HepG2 (cell line): ENCODE measurements around the gene CCNL1. TPM values are rescaled to one million over a fixed set of nuclear protein-coding genes. Genes with fewer than 3 reads are reported as not detected.

ENCODE experiments used
- CENPT ChIP-seq: sonication (generic); formaldehyde crosslinking; IDR thresholded peaks from 2 replicates; pipeline ENCODE4 v1.8.0; 2022; ENCODE audit warnings: low read depth, mild to moderate bottlenecking, moderate library complexity, missing genetic modification reagents
- FOXJ3 ChIP-seq: sonication (generic); formaldehyde crosslinking; IDR thresholded peaks from 2 replicates; pipeline ENCODE4 v1.4.0; 2020; ENCODE audit warnings: missing genetic modification reagents, mild to moderate bottlenecking, borderline replicate concordance
- MTF1 ChIP-seq: sonication (generic); formaldehyde crosslinking; IDR thresholded peaks from 2 replicates; pipeline ENCODE4 v1.5.0; 2020; ENCODE audit warnings: missing genetic modification reagents
- PBX3 ChIP-seq: sonication (generic); formaldehyde crosslinking; IDR thresholded peaks from 2 replicates; pipeline ENCODE4 v1.8.1; 2023; ENCODE audit warnings: missing genetic modification reagents, inconsistent platforms, borderline replicate concordance
- PHF20 ChIP-seq: sonication (generic); formaldehyde crosslinking; IDR thresholded peaks from 2 replicates; pipeline ENCODE4 v1.5.0; 2020; ENCODE audit warnings: mild to moderate bottlenecking, missing genetic modification reagents
- SP5 ChIP-seq: IDR thresholded peaks from 2 replicates; pipeline ENCODE4 v1.6.1; 2016; ENCODE audit warnings: low read depth, borderline replicate concordance
- TOE1 ChIP-seq: sonication (generic); formaldehyde crosslinking; IDR thresholded peaks from 2 replicates; pipeline ENCODE4 v1.4.0; 2020; ENCODE audit warnings: mild to moderate bottlenecking, missing genetic modification reagents
- ZBTB26 ChIP-seq: IDR thresholded peaks from 2 replicates; pipeline ENCODE4 v1.6.1; 2016; ENCODE audit warnings: missing compliant biosample characterization, missing genetic modification reagents, borderline replicate concordance
- ZMAT5 ChIP-seq: sonication (generic); formaldehyde crosslinking; IDR thresholded peaks from 2 replicates; pipeline ENCODE4 v1.5.0; 2020; ENCODE audit warnings: mild to moderate bottlenecking, low read depth, missing genetic modification reagents, borderline replicate concordance
- ZMYM3 ChIP-seq: sonication (generic); formaldehyde crosslinking; IDR thresholded peaks from 2 replicates; pipeline ENCODE4 v1.5.1; 2020; ENCODE audit warnings: mild to moderate bottlenecking, missing genetic modification reagents
- ZNF318 ChIP-seq: sonication (generic); formaldehyde crosslinking; IDR thresholded peaks from 2 replicates; pipeline ENCODE4 v1.4.0; 2020; ENCODE audit warnings: mild to moderate bottlenecking, missing genetic modification reagents
- ZNF44 ChIP-seq: sonication (generic); formaldehyde crosslinking; IDR thresholded peaks from 2 replicates; pipeline ENCODE4 v1.5.1; 2020; ENCODE audit warnings: mild to moderate bottlenecking, missing genetic modification reagents
- ZNF616 ChIP-seq: sonication (generic); formaldehyde crosslinking; IDR thresholded peaks from 2 replicates; pipeline ENCODE4 v1.5.0; 2020; ENCODE audit warnings: low read depth, mild to moderate bottlenecking, missing genetic modification reagents
- ZNF660 ChIP-seq: sonication (generic); formaldehyde crosslinking; IDR thresholded peaks from 2 replicates; pipeline ENCODE4 v1.5.1; 2020; ENCODE audit warnings: mild to moderate bottlenecking, low read depth, missing genetic modification reagents, borderline replicate concordance
- ZNF768 ChIP-seq: sonication (generic); formaldehyde crosslinking; IDR thresholded peaks from 2 replicates; pipeline ENCODE4 v1.4.0; 2020; ENCODE audit warnings: missing genetic modification reagents
- polyA plus RNA-seq, 8 experiments: library from polyadenylated mRNA; depleted of rRNA in 3 of 8; stranded (reverse) in 7 of 8; unstranded in 1 of 8; fragments of >200 nt; fragmentation: Illumina TruSeq in 4 of 8; extraction: Trizol in 4 of 8; gene quantifications; 2 replicates each; pipeline versions ENCODE4 v1.2.1 to v1.2.3, GENCODE V29; 2011 to 2016; ENCODE audit warnings: low read depth in 4 of 8, missing spikeins in 1 of 8, mixed read lengths in 1 of 8; ENCODE audit not compliant: insufficient read depth in 1 of 8
- total RNA-seq, 5 experiments: library from RNA; depleted of rRNA; stranded (reverse); fragments of >200 nt; fragmentation: Illumina TruSeq; extraction: Trizol; gene quantifications; 2 replicates each; pipeline ENCODE4 v1.2.3, GENCODE V29; 2016; ENCODE audit warnings: low read depth in 1 of 5

The CCNL1 gene
- total and polyA plus RNA-seq, 2 of the 13 experiments (the other 11 are each of a cell fraction or from before 2014, with no cell fraction given): 151 to 303 TPM

DNA sequence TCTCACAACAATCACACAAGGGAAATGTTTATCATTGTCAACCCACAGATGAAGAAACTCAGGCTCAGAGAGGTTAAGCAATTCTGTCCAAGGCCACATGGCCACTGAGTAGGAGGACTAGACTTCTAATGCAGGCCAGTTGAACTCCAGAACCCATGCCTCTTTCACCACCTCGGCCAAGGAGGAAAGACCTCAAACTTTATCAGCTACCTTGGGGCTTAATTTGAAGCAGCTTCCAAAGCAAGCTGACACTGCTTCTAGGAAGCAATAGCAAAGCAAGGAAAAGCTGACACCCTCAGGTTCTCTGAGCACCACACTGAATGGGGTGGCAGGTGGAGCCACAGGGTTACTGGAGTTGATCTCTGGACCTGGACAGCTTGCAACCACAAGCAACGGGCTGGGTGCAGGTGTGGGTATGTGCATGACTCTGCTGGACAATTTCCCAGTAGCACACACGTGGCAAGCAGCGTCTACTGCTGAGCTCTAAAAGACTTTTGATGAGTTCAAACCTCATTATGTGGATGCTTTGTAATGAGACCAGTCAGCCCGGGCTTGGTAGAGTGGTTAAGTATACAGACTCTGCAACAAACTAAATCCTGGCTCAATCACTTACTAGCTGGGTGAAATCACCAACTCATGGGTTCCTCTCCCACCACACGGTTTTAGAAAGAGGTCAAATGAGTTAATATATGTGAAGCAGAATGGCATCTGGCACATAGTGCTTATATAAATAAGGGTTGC is 23.1 kb downstream of the CCNL1 start (continued):
- TF ChIP-seq ZNF616 (CRISPR knock-in tag) (no peak), ZNF44 (CRISPR knock-in tag) (no peak), PBX3 (CRISPR knock-in tag) (no peak), ZNF318 (CRISPR knock-in tag) (no peak; the same call in 1 of the 2 replicates), MTF1 (no peak), SP5 (CRISPR knock-in tag) (peak; percentile 44), ZMYM3 (CRISPR knock-in tag) (peak; percentile 82), TOE1 (CRISPR knock-in tag) (no peak), ZMAT5 (no peak), PHF20 (CRISPR knock-in tag) (peak; percentile 19; the same call in 1 of the 2 replicates), CENPT (CRISPR knock-in tag) (no peak), ZBTB26 (CRISPR knock-in tag) (peak; percentile 82; the same call in 1 of the 2 replicates), FOXJ3 (CRISPR knock-in tag) (peak; percentile 80; the same call in 1 of the 2 replicates), ZNF660 (no peak), ZNF768 (peak; percentile 28; the same call in 1 of the 2 replicates)
